Measurements from ENCODE around the gene INPP5K. TPM values are rescaled to one million over a fixed set of nuclear protein-coding genes. Genes with fewer than 3 reads are reported as not detected.

The INPP5K gene
- total and polyA plus RNA-seq, 2 donors (not counting 1 experiment from before 2014, with no cell fraction given), result 53.8 to 77.9 TPM

GRCh38 chr17:1494203-1494602 is 22.2 kb downstream of the INPP5K start:
- ATAC-seq (ENCODE audit: low read depth), result no peak
- peaks cover 28% of the 10 kb centered on the region for H3K4me1 Mint-ChIP-seq
- H3K27ac Mint-ChIP-seq, result no peak overlapping the region
- Histone ChIP-seq H3K9ac (ENCODE audit: low read length) (no peak overlapping the region), H2AFZ (ENCODE audit: insufficient read depth, low read depth, low read length, poor library complexity, severe bottlenecking) (no peak overlapping the region), H3K27ac (ENCODE audit: low read length in 2 of 2) (no peak overlapping the region), H3K4me1 (ENCODE audit: control insufficient read depth in 2 of 2, insufficient read depth in 2 of 2, low read length in 2 of 2) (peaks cover 25 to 31% of the 10 kb centered on the region in 2 donors), H3K9me3 (ENCODE audit: control extremely low read depth in 1 of 3, control insufficient read depth in 2 of 3, insufficient read depth in 1 of 3, low read length in 2 of 3) (no peaks in the 10 kb centered on the region), H3K79me2 (ENCODE audit: control insufficient read depth, insufficient read depth, low read length) (peaks cover 6% of the 10 kb centered on the region), H4K20me1 (ENCODE audit: control insufficient read depth, insufficient read depth, low read length, poor library complexity, severe bottlenecking) (peaks cover 13% of the 10 kb centered on the region), H3K4me3 (ENCODE audit: control extremely low read depth in 1 of 5, extremely low read depth in 1 of 5, insufficient read depth in 1 of 5, low read depth in 2 of 5, low read length in 4 of 5) (no peak overlapping the region), H3K36me3 (replicated peaks in 1 of 2; ENCODE audit: control extremely low read depth in 1 of 2, control insufficient read depth in 1 of 2, extremely low read depth in 1 of 2, insufficient read depth in 2 of 2, low read length in 1 of 2) (peaks cover 0 to 30% of the 10 kb centered on the region in 2 experiments), H3K27me3 (replicated peaks in 1 of 4; ENCODE audit: control extremely low read depth in 1 of 4, control insufficient read depth in 3 of 4, insufficient read depth in 4 of 4, low read length in 3 of 4) (peaks cover 0 to 5% (median 0%) of the 10 kb centered on the region in 4 experiments), H3K4me2 (replicated peaks; ENCODE audit: low read depth, low read length, poor library complexity, severe bottlenecking) (no peak overlapping the region)
- H3K9me3 Mint-ChIP-seq (ENCODE audit: insufficient read depth), result no peaks in the 10 kb centered on the region
- TF ChIP-seq EZH2 (IDR thresholded peaks at IDR 0.05; ENCODE audit: borderline replicate concordance, insufficient read depth, low read depth, low read length, poor library complexity, severe bottlenecking), result no peak
- TF ChIP-seq CTCF (IDR thresholded peaks at IDR 0.05), result no peak
- POLR2A ChIA-PET, result no interaction called here
- no peaks in the 10 kb centered on the region for H3K27me3 Mint-ChIP-seq
- 94% methylated on average over 7 of the region's 7 CpGs for WGBS (ENCODE audit: insufficient coverage)
- intact Hi-C loops (cut with micrococcal nuclease), result no loop called here
- no peak for DNase-seq
- CTCF ChIA-PET, result interaction anchor here (2.3 kb wide), 1 partner anchor 21 kb away, joined by 10 read pairs; the partner anchor contains the start of gene INPP5K
- H3K4me3 Mint-ChIP-seq, result peak overlapping the region; percentile 35

- H3K4me1 Mint-ChIP-seq, result peaks cover 34% of the 10 kb centered on the region
- Histone ChIP-seq H3K4me1 (ENCODE audit: control insufficient read depth in 2 of 2, insufficient read depth in 2 of 2, low read length in 2 of 2) (peaks cover 27 to 36% of the 10 kb centered on the region in 2 donors), H3K4me2 (replicated peaks; ENCODE audit: low read depth, low read length, poor library complexity, severe bottlenecking) (peak overlapping the region; percentile 100), H3K36me3 (replicated peaks in 1 of 2; ENCODE audit: control extremely low read depth in 1 of 2, control insufficient read depth in 1 of 2, extremely low read depth in 1 of 2, insufficient read depth in 2 of 2, low read length in 1 of 2) (peaks cover 0 to 30% of the 10 kb centered on the region in 2 experiments), H3K79me2 (ENCODE audit: control insufficient read depth, insufficient read depth, low read length) (peaks cover 6% of the 10 kb centered on the region), H2AFZ (ENCODE audit: insufficient read depth, low read depth, low read length, poor library complexity, severe bottlenecking) (no peak overlapping the region), H3K27me3 (replicated peaks in 1 of 4; ENCODE audit: control extremely low read depth in 1 of 4, control insufficient read depth in 3 of 4, insufficient read depth in 4 of 4, low read length in 3 of 4) (peaks cover 0 to 5% (median 0%) of the 10 kb centered on the region in 4 experiments), H3K4me3 (ENCODE audit: control extremely low read depth in 1 of 5, extremely low read depth in 1 of 5, insufficient read depth in 1 of 5, low read depth in 2 of 5, low read length in 4 of 5) (no peak overlapping the region), H3K9ac (ENCODE audit: low read length) (no peak overlapping the region), H3K27ac (ENCODE audit: low read length in 2 of 2) (no peak overlapping the region), H4K20me1 (ENCODE audit: control insufficient read depth, insufficient read depth, low read length, poor library complexity, severe bottlenecking) (peaks cover 13% of the 10 kb centered on the region), H3K9me3 (ENCODE audit: control extremely low read depth in 1 of 3, control insufficient read depth in 2 of 3, insufficient read depth in 1 of 3, low read length in 2 of 3) (no peaks in the 10 kb centered on the region)
- intact Hi-C loops (cut with micrococcal nuclease), result no loop called here
- DNase-seq (peak; percentile 33), ATAC-seq (ENCODE audit: low read depth) (no peak)
- CTCF ChIA-PET, result interaction anchor here (2.0 to 2.3 kb wide), 3 partner anchors 22 to 128 kb away, joined by 5 to 10 read pairs (median 7); partner anchors contain the start of gene INPP5K
- TF ChIP-seq CTCF (IDR thresholded peaks at IDR 0.05) (no peak), EZH2 (IDR thresholded peaks at IDR 0.05; ENCODE audit: borderline replicate concordance, insufficient read depth, low read depth, low read length, poor library complexity, severe bottlenecking) (no peak)
- POLR2A ChIA-PET, result no interaction called here
- no peaks in the 10 kb centered on the region for H3K27me3 Mint-ChIP-seq
- peak overlapping the region; percentile 71 for H3K27ac Mint-ChIP-seq
- WGBS (ENCODE audit: insufficient coverage), result 48% methylated on average over 15 of the region's 23 CpGs
- H3K9me3 Mint-ChIP-seq (ENCODE audit: insufficient read depth), result no peaks in the 10 kb centered on the region
- H3K4me3 Mint-ChIP-seq, result peak overlapping the region; percentile 51
These were observed 23.0 kb downstream of the INPP5K start for GRCh38 chr17:1493291-1493980.

Data from B cell (primary cell).